ENCODE measurements around the gene DPM1. TPM values are rescaled to one million over a fixed set of nuclear protein-coding genes. Genes with fewer than 3 reads are reported as not detected.

Gene DPM1
- total RNA-seq, 1 donor from 2014 or later = 32.9 TPM

Other genes with a start within 250 kb of the DPM1 start
- gene PARD6B, start 227.0 kb downstream of the DPM1 start, total RNA-seq = 5.7 TPM
- 4.8 TPM for gene BCAS4, start 163.5 kb downstream of the DPM1 start, total RNA-seq
- gene ADNP, start 27.1 kb downstream of the DPM1 start, total RNA-seq = 57.6 TPM
- gene MOCS3, start 286 bp upstream of the DPM1 start, total RNA-seq = 3.1 TPM
- gene KCNG1, start 64.6 kb upstream of the DPM1 start, total RNA-seq = 3.5 TPM

All from sciatic nerve (tissue), 1 donor.